ENCODE data around the gene SPON1.

GRCh38 chr11:13939961-13940906, 22.3 kb upstream of the SPON1 start:
- no peak for TF ChIP-seq POLR2AphosphoS5 (IDR thresholded peaks at IDR 0.05; ENCODE audit: low read depth, low read length)
- no peak for TF ChIP-seq TAF1 (IDR thresholded peaks at IDR 0.05; ENCODE audit: borderline replicate concordance, insufficient read depth, low read length)

Measured in PFSK-1 (cell line).